CD4-positive, alpha-beta T cell treated with Interleukin-2 at 100 ng/mL for 4 hours (primary cell): ENCODE results near the gene MBOAT2.
"Not testable (repeated sequence)": the region's sequence is repeated elsewhere in the genome, so short reads cannot be mapped to it uniquely, and the experiment has no call there.

Experiments used
- DNase-seq: peaks from one replicate; pipeline ENCODE4 v3.0.0-alpha.2; 2020; ENCODE audit warnings: low spot score

The MBOAT2 gene

GRCh38 chr2:9003616-9004337 lies at the start of gene MBOAT2:
TSS of gene MBOAT2 (minus strand) at chr2:9003684. CDS start at chr2:9003614, 70 bp downstream.
- peak; percentile 82 for DNase-seq

- DNase-seq, result no peak
Observed at GRCh38 chr2:9052821-9053533, 49.5 kb upstream of the MBOAT2 start.

- not testable (repeated sequence) for DNase-seq
Observed at GRCh38 chr2:9051451-9051850, 48.0 kb upstream of the MBOAT2 start.

GRCh38 chr2:9050122-9050809 lies 46.8 kb upstream of the MBOAT2 start:
- no peak for DNase-seq

- DNase-seq, result no peak
Observed at GRCh38 chr2:9045595-9045994, 42.1 kb upstream of the MBOAT2 start.

- DNase-seq, result not testable (repeated sequence)
Observed at GRCh38 chr2:9043491-9043890, 40.0 kb upstream of the MBOAT2 start.

GRCh38 chr2:9037166-9037565 lies 33.7 kb upstream of the MBOAT2 start:
- no peak for DNase-seq

- DNase-seq, result no peak
Observed at GRCh38 chr2:9033385-9034168, 30.1 kb upstream of the MBOAT2 start.

GRCh38 chr2:9032536-9033255 lies 29.2 kb upstream of the MBOAT2 start:
- no peak for DNase-seq

- DNase-seq, result no peak
Observed at GRCh38 chr2:9032121-9032520, 28.6 kb upstream of the MBOAT2 start.

GRCh38 chr2:9031246-9031645 lies 27.8 kb upstream of the MBOAT2 start:
- DNase-seq, result no peak

- DNase-seq, result no peak
Observed at GRCh38 chr2:9030841-9031240, 27.4 kb upstream of the MBOAT2 start.

- no peak for DNase-seq
Observed at GRCh38 chr2:9030190-9030589, 26.7 kb upstream of the MBOAT2 start.

- DNase-seq, result no peak
Observed at GRCh38 chr2:9029721-9030120, 26.2 kb upstream of the MBOAT2 start.

- no peak for DNase-seq
Observed at GRCh38 chr2:9027884-9028283, 24.4 kb upstream of the MBOAT2 start.

- DNase-seq, result no peak
Observed at GRCh38 chr2:9025746-9026145, 22.3 kb upstream of the MBOAT2 start.

GRCh38 chr2:9024575-9024974 lies 21.1 kb upstream of the MBOAT2 start:
- no peak for DNase-seq

GRCh38 chr2:9021563-9022211 lies 18.2 kb upstream of the MBOAT2 start:
- DNase-seq, result no peak

- DNase-seq, result no peak
Observed at GRCh38 chr2:9020267-9020666, 16.8 kb upstream of the MBOAT2 start.

- DNase-seq, result no peak
Observed at GRCh38 chr2:9018534-9018933, 15.1 kb upstream of the MBOAT2 start.

- no peak for DNase-seq
Observed at GRCh38 chr2:9018109-9018508, 14.6 kb upstream of the MBOAT2 start.
